VCaP (cell line): ENCODE data around the gene MYLK.

Experiments used
- H3K27ac ChIP-seq: fragments of 450-650 bp; 2 replicates; pipeline ENCODE4 v1.5.1; 2017
- CTCF ChIP-seq: fragments of 450-650 bp; conservative IDR thresholded peaks from 2 replicates; pipeline ENCODE4 v1.5.1; 2017; ENCODE audit warnings: mild to moderate bottlenecking, moderate library complexity

MYLK gene

GRCh38 chr3:123683505-123684154 lies 200.5 kb downstream of the MYLK start:
- no peak for TF ChIP-seq CTCF
- no peak overlapping the region for H3K27ac ChIP-seq

GRCh38 chr3:123682781-123683504 lies 201.2 kb downstream of the MYLK start:
- H3K27ac ChIP-seq: no peak overlapping the region
- no peak for TF ChIP-seq CTCF

GRCh38 chr3:123682302-123682701 lies 201.8 kb downstream of the MYLK start:
- no peak for TF ChIP-seq CTCF
- no peak overlapping the region for H3K27ac ChIP-seq

- TF ChIP-seq CTCF: no peak
- H3K27ac ChIP-seq: no peak overlapping the region
These were observed 204.3 kb downstream of the MYLK start for GRCh38 chr3:123679712-123680386.

GRCh38 chr3:123678108-123678511 lies 206.0 kb downstream of the MYLK start:
- H3K27ac ChIP-seq: no peak overlapping the region
- TF ChIP-seq CTCF: no peak

- H3K27ac ChIP-seq: peak overlapping the region; percentile 73
- TF ChIP-seq CTCF: no peak
These were observed 211.5 kb downstream of the MYLK start for GRCh38 chr3:123672429-123673146.

GRCh38 chr3:123670743-123671142 lies 213.4 kb downstream of the MYLK start:
- TF ChIP-seq CTCF: no peak
- no peak overlapping the region for H3K27ac ChIP-seq
